Mesenchymal stem cell (in vitro differentiated cells and primary cell): ENCODE data around the gene CHPT1.

Source experiments
- DNase-seq: peaks from one replicate; pipeline ENCODE4 v3.0.0-alpha.2; 2013
- H2AFZ ChIP-seq: one replicate; pipeline ENCODE4 v1.6.1; 2013; ENCODE audit warnings: low read depth, mild to moderate bottlenecking, control low read depth, inconsistent platforms, low read length, moderate library complexity
- H2AK5ac ChIP-seq: 2 replicates; pipeline ENCODE4 v1.6.1; 2013; ENCODE audit warnings: low read length, moderate library complexity, mild to moderate bottlenecking, inconsistent platforms; ENCODE audit not compliant: severe bottlenecking
- H2BK120ac ChIP-seq: one replicate; pipeline ENCODE4 v1.6.1; 2013; ENCODE audit warnings: low read depth, mild to moderate bottlenecking, inconsistent platforms, low read length, moderate library complexity
- H2BK12ac ChIP-seq, 2 experiments: one replicate each; pipeline ENCODE4 v1.6.1; 2013; ENCODE audit warnings: inconsistent platforms in 2 of 2, low read length in 2 of 2, mild to moderate bottlenecking in 2 of 2, moderate library complexity in 2 of 2, control low read depth in 1 of 2
- H2BK15ac ChIP-seq: one replicate; pipeline ENCODE4 v1.6.1; 2013; ENCODE audit warnings: mild to moderate bottlenecking, low read depth, inconsistent platforms; ENCODE audit not compliant: poor library complexity, severe bottlenecking
- H2BK5ac ChIP-seq: 2 replicates; pipeline ENCODE4 v1.6.1; 2013; ENCODE audit warnings: low read depth, mild to moderate bottlenecking, low read length, control low read depth, inconsistent platforms; ENCODE audit not compliant: poor library complexity, severe bottlenecking
- H3K14ac ChIP-seq, 2 experiments: one replicate each; pipeline ENCODE4 v1.6.1; 2013; ENCODE audit warnings: inconsistent platforms in 2 of 2, low read length in 2 of 2, control low read depth in 1 of 2, mild to moderate bottlenecking in 1 of 2, moderate library complexity in 1 of 2
- H3K18ac ChIP-seq, 2 experiments: one replicate each; pipeline ENCODE4 v1.6.1; 2013; ENCODE audit warnings: inconsistent platforms in 2 of 2, low read length in 2 of 2, control low read depth in 1 of 2, low read depth in 1 of 2, mild to moderate bottlenecking in 1 of 2
- H3K23ac ChIP-seq, 2 experiments: one replicate each; pipeline ENCODE4 v1.6.1; 2013; ENCODE audit warnings: inconsistent platforms in 2 of 2, low read length in 2 of 2, mild to moderate bottlenecking in 2 of 2, moderate library complexity in 2 of 2, control low read depth in 1 of 2
- H3K27ac ChIP-seq: 2 replicates; pipeline ENCODE4 v1.5.1; 2013; ENCODE audit warnings: mild to moderate bottlenecking, moderate library complexity, low read length, control low read depth, inconsistent platforms; ENCODE audit not compliant: poor library complexity, severe bottlenecking
- H3K27me3 ChIP-seq, 2 experiments: 2 replicates each; pipeline versions ENCODE4 v1.6.1 to v1.7.0; 2013; ENCODE audit warnings: low read length in 2 of 2, mild to moderate bottlenecking in 2 of 2, moderate library complexity in 2 of 2, control low read depth in 1 of 2, inconsistent platforms in 1 of 2; ENCODE audit not compliant: control insufficient read depth in 1 of 2, insufficient read depth in 1 of 2
- H3K36me3 ChIP-seq, 2 experiments: 2 replicates each; pipeline versions ENCODE4 v1.6.1 to v1.7.0; 2013; ENCODE audit warnings: low read length in 2 of 2, control low read depth in 1 of 2, inconsistent platforms in 1 of 2, low read depth in 1 of 2, mild to moderate bottlenecking in 1 of 2; ENCODE audit not compliant: insufficient read depth in 2 of 2, control insufficient read depth in 1 of 2
- H3K4ac ChIP-seq, 2 experiments: one replicate each; pipeline ENCODE4 v1.6.1; 2013; ENCODE audit warnings: inconsistent platforms in 2 of 2, low read length in 2 of 2, mild to moderate bottlenecking in 2 of 2, moderate library complexity in 2 of 2, control low read depth in 1 of 2, low read depth in 1 of 2
- H3K4me1 ChIP-seq: 2 replicates; pipeline ENCODE4 v1.6.1; 2013; ENCODE audit warnings: low read depth, low read length, control low read depth; ENCODE audit not compliant: control insufficient read depth, insufficient read depth
- H3K4me2 ChIP-seq: 2 replicates; pipeline ENCODE4 v1.6.1; 2013; ENCODE audit warnings: low read length, mild to moderate bottlenecking, inconsistent platforms; ENCODE audit not compliant: poor library complexity, severe bottlenecking
- H3K4me3 ChIP-seq, 2 experiments: 2 replicates each; pipeline versions ENCODE4 v1.5.1 to v1.7.0; 2013; ENCODE audit warnings: low read length in 2 of 2, mild to moderate bottlenecking in 2 of 2, control low read depth in 1 of 2, low read depth in 1 of 2; ENCODE audit not compliant: insufficient read depth in 1 of 2
- H3K79me1 ChIP-seq: replicated peaks from 2 replicates; pipeline ENCODE4 v1.6.1; 2013; ENCODE audit warnings: mild to moderate bottlenecking, control low read depth, low read length, inconsistent platforms; ENCODE audit not compliant: poor library complexity, severe bottlenecking
- H3K9ac ChIP-seq: 2 replicates; pipeline ENCODE4 v1.7.0; 2013; ENCODE audit warnings: mild to moderate bottlenecking, low read length, moderate library complexity
- H3K9me3 ChIP-seq: 2 replicates; pipeline ENCODE4 v1.7.0; 2013; ENCODE audit warnings: mild to moderate bottlenecking, low read length; ENCODE audit not compliant: control insufficient read depth
- H4K8ac ChIP-seq: one replicate; pipeline ENCODE4 v1.6.1; 2013; ENCODE audit warnings: inconsistent platforms, mild to moderate bottlenecking, low read length, moderate library complexity
- H4K91ac ChIP-seq: one replicate; pipeline ENCODE4 v1.6.1; 2013; ENCODE audit warnings: mild to moderate bottlenecking, low read length, inconsistent platforms
- WGBS: methylation state at CpG from one replicate; pipeline ENCODE4 v1.1.7; 2013; ENCODE audit warnings: mixed read lengths; 5-methylcytosine and 5-hydroxymethylcytosine counted together

The CHPT1 gene

DNA sequence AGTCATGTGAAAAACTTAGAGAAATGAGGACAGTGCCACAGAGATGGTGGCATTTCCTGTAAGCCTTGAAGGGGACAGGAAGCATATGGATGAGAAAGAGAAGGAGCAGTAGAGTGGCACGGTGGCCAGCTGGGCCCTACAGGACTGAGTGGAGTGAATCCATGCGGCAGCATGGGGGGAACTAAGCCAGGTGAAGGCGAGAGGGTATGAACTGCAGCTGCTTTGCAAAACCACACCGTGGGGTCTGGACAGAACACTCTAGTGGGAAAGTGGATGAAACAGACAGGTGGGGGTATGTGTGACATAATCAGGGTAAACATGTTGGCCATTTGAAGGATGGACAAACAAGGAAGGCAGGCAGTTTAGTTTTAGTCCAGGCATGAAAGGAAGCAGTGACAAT, 52.2 kb downstream of the CHPT1 start:
- no peak overlapping the region for H2AFZ ChIP-seq
- no peak overlapping the region for H3K4me2 ChIP-seq
- H3K23ac ChIP-seq: no peak overlapping the region
- H3K4ac ChIP-seq: peak overlapping the region in 1 of 2 experiments; percentile 18
- H3K4me3 ChIP-seq: no peak overlapping the region
- no peak overlapping the region for H4K91ac ChIP-seq
- no peaks in the 10 kb centered on the region for H3K9me3 ChIP-seq
- peaks cover 11 to 93% of the 10 kb centered on the region in 2 experiments for H3K36me3 ChIP-seq
- H4K8ac ChIP-seq: no peak overlapping the region
- no peaks in the 10 kb centered on the region for H3K27me3 ChIP-seq
- no peak overlapping the region for H2BK15ac ChIP-seq
- no peak overlapping the region for H3K27ac ChIP-seq
- no peak overlapping the region for H2AK5ac ChIP-seq
- no peak overlapping the region for H2BK5ac ChIP-seq
- 98% methylated on average over 4 of the region's 4 CpGs for WGBS
- H3K9ac ChIP-seq: no peak overlapping the region
- no peak overlapping the region for H2BK120ac ChIP-seq
- H3K18ac ChIP-seq: no peak overlapping the region
- H3K14ac ChIP-seq: no peak overlapping the region
- no peak overlapping the region for H2BK12ac ChIP-seq
- no peaks in the 10 kb centered on the region for H3K79me1 ChIP-seq
- H3K4me1 ChIP-seq: no peaks in the 10 kb centered on the region
- no peak for DNase-seq

GRCh38 chr12:101750152-101750551, 52.7 kb downstream of the CHPT1 start:
- Histone ChIP-seq H3K18ac (no peak overlapping the region), H3K27ac (no peak overlapping the region), H2AFZ (no peak overlapping the region), H4K8ac (no peak overlapping the region), H2BK12ac (no peak overlapping the region), H3K9ac (no peak overlapping the region), H3K14ac (no peak overlapping the region), H2BK5ac (no peak overlapping the region), H3K4me2 (no peak overlapping the region), H3K23ac (no peak overlapping the region), H4K91ac (no peak overlapping the region), H3K4me1 (no peaks in the 10 kb centered on the region), H3K36me3 (peaks cover 11 to 92% of the 10 kb centered on the region in 2 experiments), H3K27me3 (no peaks in the 10 kb centered on the region), H3K9me3 (no peaks in the 10 kb centered on the region), H3K4me3 (no peak overlapping the region), H3K79me1 (no peaks in the 10 kb centered on the region), H2BK120ac (no peak overlapping the region), H3K4ac (no peak overlapping the region), H2AK5ac (no peak overlapping the region), H2BK15ac (no peak overlapping the region)
- no peak for DNase-seq
- 100% methylated on average over 3 of the region's 4 CpGs for WGBS

- Histone ChIP-seq H3K4me1 (no peaks in the 10 kb centered on the region), H2AK5ac (no peak overlapping the region), H3K36me3 (peaks cover 10 to 73% of the 10 kb centered on the region in 2 experiments), H3K79me1 (no peaks in the 10 kb centered on the region), H2BK15ac (no peak overlapping the region), H3K4me3 (no peak overlapping the region), H3K27ac (no peak overlapping the region), H3K27me3 (no peaks in the 10 kb centered on the region), H3K23ac (no peak overlapping the region), H2BK120ac (no peak overlapping the region), H2BK12ac (no peak overlapping the region), H3K4me2 (no peak overlapping the region), H4K91ac (no peak overlapping the region), H3K18ac (no peak overlapping the region), H3K9ac (no peak overlapping the region), H2AFZ (no peak overlapping the region), H4K8ac (no peak overlapping the region), H2BK5ac (no peak overlapping the region), H3K4ac (no peak overlapping the region), H3K9me3 (no peaks in the 10 kb centered on the region), H3K14ac (no peak overlapping the region)
- DNase-seq: peak; percentile 47
- WGBS: 81% methylated on average over 5 of the region's 5 CpGs
Measured at GRCh38 chr12:101759396-101760047, 62.1 kb downstream of the CHPT1 start.

- Histone ChIP-seq H3K79me1 (no peaks in the 10 kb centered on the region), H2BK5ac (no peak overlapping the region), H3K27ac (no peak overlapping the region), H3K9me3 (no peaks in the 10 kb centered on the region), H3K4me3 (no peak overlapping the region), H3K36me3 (peaks cover 10 to 72% of the 10 kb centered on the region in 2 experiments), H2AFZ (no peak overlapping the region), H3K4ac (no peak overlapping the region), H2BK15ac (no peak overlapping the region), H4K8ac (no peak overlapping the region), H2AK5ac (no peak overlapping the region), H3K27me3 (no peaks in the 10 kb centered on the region), H3K23ac (no peak overlapping the region), H4K91ac (no peak overlapping the region), H3K4me1 (no peaks in the 10 kb centered on the region), H3K18ac (no peak overlapping the region), H3K9ac (no peak overlapping the region), H2BK12ac (no peak overlapping the region), H2BK120ac (no peak overlapping the region), H3K14ac (no peak overlapping the region), H3K4me2 (no peak overlapping the region)
- peak; percentile 17 for DNase-seq
- WGBS: 83% methylated on average over 2 of the region's 5 CpGs
Measured at GRCh38 chr12:101761350-101761749, 63.9 kb downstream of the CHPT1 start.
